Measurements from ENCODE around the gene STK10.

DNA sequence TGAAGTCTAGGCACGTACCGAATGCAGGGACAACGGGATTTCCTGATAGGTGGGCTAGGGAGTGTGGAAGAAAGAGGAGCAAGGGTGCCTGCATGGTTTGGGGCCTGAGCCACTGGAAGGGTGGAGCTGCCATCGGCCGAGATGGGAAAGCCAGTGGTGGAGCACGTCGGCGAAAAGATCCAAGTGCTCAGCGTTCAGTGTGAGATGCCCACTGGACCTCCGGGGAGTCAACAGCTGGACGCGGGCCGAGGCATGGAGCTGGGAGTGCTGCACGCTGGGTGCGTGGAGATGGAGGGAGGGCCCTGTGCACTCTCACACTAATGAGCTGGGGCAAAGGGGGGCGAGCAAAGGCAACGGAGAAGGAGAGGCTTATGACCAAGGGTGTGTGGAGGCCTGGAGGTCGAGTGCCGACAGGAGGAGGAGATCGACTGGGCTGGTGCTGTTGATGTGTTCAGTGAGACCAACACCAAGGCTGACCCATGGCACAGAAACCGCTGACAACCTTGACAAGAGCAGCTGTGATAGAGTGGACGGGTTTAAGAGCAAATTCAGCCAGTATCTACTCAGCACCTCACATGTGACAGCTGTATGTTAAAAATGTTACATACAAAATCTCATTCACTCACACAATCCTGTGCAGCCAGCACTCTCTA is 85.7 kb downstream of the STK10 start:
- TF ChIP-seq, protein P1, sequence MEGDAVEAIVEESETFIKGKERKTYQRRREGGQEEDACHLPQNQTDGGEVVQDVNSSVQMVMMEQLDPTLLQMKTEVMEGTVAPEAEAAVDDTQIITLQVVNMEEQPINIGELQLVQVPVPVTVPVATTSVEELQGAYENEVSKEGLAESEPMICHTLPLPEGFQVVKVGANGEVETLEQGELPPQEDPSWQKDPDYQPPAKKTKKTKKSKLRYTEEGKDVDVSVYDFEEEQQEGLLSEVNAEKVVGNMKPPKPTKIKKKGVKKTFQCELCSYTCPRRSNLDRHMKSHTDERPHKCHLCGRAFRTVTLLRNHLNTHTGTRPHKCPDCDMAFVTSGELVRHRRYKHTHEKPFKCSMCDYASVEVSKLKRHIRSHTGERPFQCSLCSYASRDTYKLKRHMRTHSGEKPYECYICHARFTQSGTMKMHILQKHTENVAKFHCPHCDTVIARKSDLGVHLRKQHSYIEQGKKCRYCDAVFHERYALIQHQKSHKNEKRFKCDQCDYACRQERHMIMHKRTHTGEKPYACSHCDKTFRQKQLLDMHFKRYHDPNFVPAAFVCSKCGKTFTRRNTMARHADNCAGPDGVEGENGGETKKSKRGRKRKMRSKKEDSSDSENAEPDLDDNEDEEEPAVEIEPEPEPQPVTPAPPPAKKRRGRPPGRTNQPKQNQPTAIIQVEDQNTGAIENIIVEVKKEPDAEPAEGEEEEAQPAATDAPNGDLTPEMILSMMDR (IDR thresholded peaks at IDR 0.05; ENCODE audit: low read depth, low read length): no peak
- TF ChIP-seq EZH2phosphoT487 (IDR thresholded peaks at IDR 0.05; ENCODE audit: low read depth): no peak

Measured in OCI-LY3 (cell line).